Keratinocyte (primary cell): Measurements from ENCODE around the gene CRABP2. TPM values are rescaled to one million over a fixed set of nuclear protein-coding genes. Genes with fewer than 3 reads are reported as not detected.

Experiments
- DNase-seq: peaks from one replicate; pipeline ENCODE4 v3.0.0-alpha.2; 2011; ENCODE audit warnings: low read depth, missing footprints, low spot score
- FAIRE-seq: peaks from 2 replicates; lab custom pipeline; 2011; peaks lifted over from hg19 to GRCh38; lab: Jason Lieb, UNC
- H2AFZ ChIP-seq: 2 replicates; pipeline ENCODE4 v1.6.0; 2012; ENCODE audit warnings: low read length, control low read depth, inconsistent platforms; ENCODE audit not compliant: control insufficient read depth
- H3K27ac ChIP-seq: 2 replicates; pipeline ENCODE4 v1.5.1; 2011; ENCODE audit warnings: low read length; ENCODE audit not compliant: control insufficient read depth, insufficient read depth
- H3K27me3 ChIP-seq: 3 replicates; pipeline ENCODE4 v1.6.0; 2011; ENCODE audit warnings: low read length; ENCODE audit not compliant: control insufficient read depth, insufficient read depth; ENCODE audit errors: extremely low read depth
- H3K36me3 ChIP-seq, 2 experiments: 2 replicates in 1 of 2; 3 replicates in 1 of 2; pipeline ENCODE4 v1.5.1; 2011; ENCODE audit warnings: low read length in 2 of 2, mild to moderate bottlenecking in 1 of 2; ENCODE audit not compliant: control insufficient read depth in 2 of 2, insufficient read depth in 2 of 2; ENCODE audit errors: extremely low read depth in 1 of 2
- H3K4me1 ChIP-seq: 3 replicates; pipeline ENCODE4 v1.5.1; 2011; ENCODE audit warnings: low read length; ENCODE audit not compliant: control insufficient read depth, insufficient read depth; ENCODE audit errors: extremely low read depth
- H3K4me2 ChIP-seq: 3 replicates; pipeline ENCODE4 v1.6.0; 2011; ENCODE audit warnings: low read depth, low read length; ENCODE audit not compliant: control insufficient read depth, insufficient read depth; ENCODE audit errors: extremely low read depth
- H3K4me3 ChIP-seq, 3 experiments: fragments of 200-600 bp in 1 of 3; sonication (generic) in 1 of 3; 2 replicates in 2 of 3; 3 replicates in 1 of 3; pipeline ENCODE4 v1.5.1; 2011 to 2016; ENCODE audit warnings: low read length in 3 of 3, mild to moderate bottlenecking in 3 of 3, control low read depth in 2 of 3, inconsistent platforms in 1 of 3, low read depth in 1 of 3, mixed read lengths in 1 of 3, mixed run types in 1 of 3, moderate library complexity in 1 of 3; ENCODE audit not compliant: control insufficient read depth in 2 of 3, insufficient read depth in 2 of 3; ENCODE audit errors: extremely low read depth in 1 of 3
- H3K79me2 ChIP-seq: 2 replicates; pipeline ENCODE4 v1.6.0; 2012; ENCODE audit warnings: low read length; ENCODE audit not compliant: control insufficient read depth, insufficient read depth
- H3K9ac ChIP-seq: 3 replicates; pipeline ENCODE4 v1.6.0; 2011; ENCODE audit warnings: low read length; ENCODE audit not compliant: control insufficient read depth, insufficient read depth; ENCODE audit errors: extremely low read depth
- H3K9me1 ChIP-seq: 3 replicates; pipeline ENCODE4 v1.6.0; 2011; ENCODE audit warnings: low read length; ENCODE audit not compliant: control insufficient read depth, insufficient read depth; ENCODE audit errors: extremely low read depth
- H3K9me3 ChIP-seq: 2 replicates; pipeline ENCODE4 v1.5.1; 2012; ENCODE audit warnings: low read depth, low read length; ENCODE audit not compliant: control insufficient read depth
- H4K20me1 ChIP-seq: 3 replicates; pipeline ENCODE4 v1.6.0; 2011; ENCODE audit warnings: low read length; ENCODE audit not compliant: control insufficient read depth, insufficient read depth; ENCODE audit errors: extremely low read depth
- CTCF ChIP-seq, 3 experiments: IDR thresholded peaks in 1 of 3; conservative IDR thresholded peaks in 1 of 3; optimal IDR thresholded peaks in 1 of 3; 2 replicates in 2 of 3; 3 replicates in 1 of 3; pipeline versions ENCODE3 to v1.5.1; 2011; ENCODE audit warnings: low read length in 3 of 3, mild to moderate bottlenecking in 3 of 3, moderate library complexity in 2 of 3, control low read depth in 1 of 3, inconsistent platforms in 1 of 3; ENCODE audit not compliant: insufficient read depth in 2 of 3; ENCODE audit errors: extremely low read depth in 1 of 3
- EZH2 ChIP-seq: IDR thresholded peaks from one replicate; pipeline ENCODE4 v1.6.1; 2012; ENCODE audit warnings: inconsistent platforms, mild to moderate bottlenecking, low read length, moderate library complexity
- dilution Hi-C: fragments of 300-500 bp; cut with MboI; formaldehyde crosslinking; loops from one replicate; pipeline ENCODE4 v1.7.0; 2020; ENCODE audit warnings: low sequenced_read_pairs; ENCODE audit not compliant: extremely low pct_ligation_motif_present
- polyA plus RNA-seq, 5 experiments: library from polyadenylated mRNA; depleted of rRNA in 3 of 5; stranded (reverse) in 3 of 5; stranded (forward) in 1 of 5; unstranded in 1 of 5; fragments of >200 nt; gene quantifications; 1 replicate in 1 of 5; 2 replicates in 3 of 5; 3 replicates in 1 of 5; pipeline versions ENCODE4 v1.2.1 to v1.2.3, GENCODE V29; 2011 to 2012; ENCODE audit warnings: missing spikeins in 2 of 5, low read depth in 1 of 5, low replicate concordance in 1 of 5

CRABP2 gene
- polyA plus RNA-seq, 1 donor (not counting 4 experiments of a cell fraction or from before 2014, with no cell fraction given): 8.4 TPM

DNA sequence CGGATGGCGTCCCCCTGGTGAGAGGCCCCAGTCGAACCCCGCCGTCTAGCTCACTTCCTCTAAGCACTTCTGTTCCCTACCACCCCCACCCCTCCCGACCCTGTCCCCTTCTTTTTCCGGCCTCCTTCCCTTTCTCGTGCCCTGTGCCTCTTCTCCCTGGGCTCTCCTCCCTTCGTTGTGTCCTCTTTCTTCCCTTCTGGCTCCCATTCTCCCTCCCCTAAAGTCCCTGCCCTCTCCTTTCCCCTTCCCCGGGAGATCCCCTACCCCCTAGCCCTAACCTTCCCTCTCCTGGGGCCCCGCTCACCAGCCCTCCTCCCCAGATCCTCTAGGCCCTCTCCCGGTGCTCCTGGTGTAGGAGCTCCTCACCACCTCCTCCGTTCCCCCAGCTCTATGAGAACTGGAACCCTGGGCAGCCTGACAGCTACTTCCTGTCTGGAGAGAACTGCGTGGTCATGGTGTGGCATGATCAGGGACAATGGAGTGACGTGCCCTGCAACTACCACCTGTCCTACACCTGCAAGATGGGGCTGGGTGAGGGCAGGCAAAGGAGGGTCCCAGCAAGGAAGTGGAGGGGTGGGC lies 47.6 kb downstream of the CRABP2 start:
- no peaks in the 10 kb centered on the region for H3K36me3 ChIP-seq
- no peak for TF ChIP-seq CTCF (optimal IDR thresholded peaks at IDR 0.05 in 1 of 3, IDR thresholded peaks at IDR 0.05 in 1 of 3, conservative IDR thresholded peaks at IDR 0.05 in 1 of 3; ENCODE audit: extremely low read depth in 1 of 3, insufficient read depth in 2 of 3, low read length in 3 of 3)
- no peak for TF ChIP-seq EZH2
- H3K79me2 ChIP-seq: no peaks in the 10 kb centered on the region
- no peaks in the 10 kb centered on the region for H3K9me1 ChIP-seq
- peaks cover 4% of the 10 kb centered on the region for H4K20me1 ChIP-seq
- FAIRE-seq (no peak), DNase-seq (no peak)
- dilution Hi-C loops: no loop called here
- H3K4me2 ChIP-seq: no peak overlapping the region
- no peak overlapping the region for H3K27ac ChIP-seq
- no peak overlapping the region for H3K4me3 ChIP-seq
- no peak overlapping the region for H3K9ac ChIP-seq
- peaks cover 26% of the 10 kb centered on the region for H3K4me1 ChIP-seq
- no peak overlapping the region for H2AFZ ChIP-seq
- no peaks in the 10 kb centered on the region for H3K9me3 ChIP-seq
- H3K27me3 ChIP-seq: peaks cover 35% of the 10 kb centered on the region

DNA sequence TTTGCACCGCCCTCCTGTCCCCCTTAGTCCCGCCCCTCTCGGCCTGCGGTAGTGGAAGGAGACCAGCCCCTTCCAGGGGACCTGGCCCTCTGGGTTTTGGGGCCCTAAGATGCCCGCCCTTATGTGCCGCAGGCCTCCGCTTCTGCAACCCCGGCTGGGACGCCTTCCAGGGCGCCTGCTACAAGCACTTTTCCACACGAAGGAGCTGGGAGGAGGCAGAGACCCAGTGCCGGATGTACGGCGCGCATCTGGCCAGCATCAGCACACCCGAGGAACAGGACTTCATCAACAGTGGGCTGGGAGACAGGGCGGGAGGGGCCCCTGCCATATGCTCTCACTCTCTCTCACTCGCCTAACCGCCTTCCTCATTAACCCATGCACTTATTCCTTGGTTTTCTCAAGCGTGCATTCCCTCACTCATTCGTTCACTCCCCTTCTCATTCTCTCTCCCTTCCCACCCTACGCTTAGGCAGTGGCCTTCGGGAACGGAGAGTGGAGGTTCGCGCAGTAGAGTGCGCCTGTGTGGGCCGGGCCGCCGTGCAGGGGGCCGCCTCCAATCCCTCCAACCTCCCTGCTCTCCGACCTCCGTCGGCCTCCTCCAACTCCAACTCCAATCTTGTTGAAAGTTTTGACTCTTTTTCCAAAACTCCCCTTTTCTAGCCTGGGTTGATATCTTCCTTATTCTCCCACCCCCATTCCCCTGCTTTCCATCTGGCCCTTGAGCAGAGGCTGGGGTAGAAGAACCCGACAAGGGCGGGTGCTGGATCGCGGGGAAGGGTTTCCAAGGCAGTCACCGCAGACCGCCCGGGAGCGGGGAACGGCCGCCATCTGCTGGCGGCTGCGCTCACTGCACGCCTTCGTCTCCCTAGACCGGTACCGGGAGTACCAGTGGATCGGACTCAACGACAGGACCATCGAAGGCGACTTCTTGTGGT lies 48.3 kb downstream of the CRABP2 start:
- Histone ChIP-seq H3K4me1 (peaks cover 25% of the 10 kb centered on the region), H3K27me3 (peaks cover 35% of the 10 kb centered on the region), H4K20me1 (peaks cover 4% of the 10 kb centered on the region), H3K79me2 (no peaks in the 10 kb centered on the region), H3K27ac (no peak overlapping the region), H3K4me2 (peak overlapping the region; percentile 68), H2AFZ (no peak overlapping the region), H3K36me3 (no peaks in the 10 kb centered on the region), H3K4me3 (peak overlapping the region in 1 of 3 experiments; percentile 58), H3K9me3 (no peaks in the 10 kb centered on the region), H3K9ac (no peak overlapping the region), H3K9me1 (no peaks in the 10 kb centered on the region)
- FAIRE-seq (no peak), DNase-seq (no peak)
- TF ChIP-seq CTCF (optimal IDR thresholded peaks at IDR 0.05 in 1 of 3, IDR thresholded peaks at IDR 0.05 in 1 of 3, conservative IDR thresholded peaks at IDR 0.05 in 1 of 3; ENCODE audit: extremely low read depth in 1 of 3, insufficient read depth in 2 of 3, low read length in 3 of 3): peak; percentile 92 to 99 (median 98)
- TF ChIP-seq EZH2: peak; percentile 98
- dilution Hi-C loops: no loop called here
